ENCODE measurements around the gene ADAMTS9.

DNA sequence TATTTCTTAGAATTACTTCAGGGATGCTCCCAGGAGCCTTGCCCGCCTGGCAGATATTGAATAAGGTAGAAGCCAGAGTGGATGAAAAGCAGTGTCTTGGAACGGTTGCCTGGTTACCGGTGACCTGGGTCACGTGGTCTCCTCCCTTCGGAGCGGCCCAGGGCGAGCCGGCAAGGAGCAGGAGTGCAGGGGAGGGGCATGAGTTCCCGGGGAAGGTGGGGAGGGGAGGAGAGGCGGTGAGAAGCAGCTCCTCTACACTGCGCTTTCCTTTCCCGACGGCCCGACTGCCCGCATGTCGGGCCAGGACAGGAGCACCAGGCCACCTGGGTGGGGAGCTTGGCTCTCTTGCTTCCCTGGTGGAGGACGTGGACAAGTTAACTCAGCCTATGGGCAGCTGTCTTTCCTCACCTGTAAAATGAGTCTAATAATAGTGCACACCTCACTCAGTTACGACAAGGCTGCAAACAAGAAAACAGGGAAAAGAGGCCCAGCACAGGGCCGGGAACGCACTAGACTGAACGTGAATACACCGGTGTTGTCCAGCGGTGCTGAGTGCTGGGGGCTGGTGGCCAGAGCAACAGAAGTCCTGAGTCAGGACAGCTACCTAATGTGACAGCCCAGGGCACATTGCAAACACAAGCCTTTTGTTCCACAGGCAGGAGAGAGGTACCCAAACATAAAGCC is 198.3 kb downstream of the ADAMTS9 start:
- TF ChIP-seq, protein P1, sequence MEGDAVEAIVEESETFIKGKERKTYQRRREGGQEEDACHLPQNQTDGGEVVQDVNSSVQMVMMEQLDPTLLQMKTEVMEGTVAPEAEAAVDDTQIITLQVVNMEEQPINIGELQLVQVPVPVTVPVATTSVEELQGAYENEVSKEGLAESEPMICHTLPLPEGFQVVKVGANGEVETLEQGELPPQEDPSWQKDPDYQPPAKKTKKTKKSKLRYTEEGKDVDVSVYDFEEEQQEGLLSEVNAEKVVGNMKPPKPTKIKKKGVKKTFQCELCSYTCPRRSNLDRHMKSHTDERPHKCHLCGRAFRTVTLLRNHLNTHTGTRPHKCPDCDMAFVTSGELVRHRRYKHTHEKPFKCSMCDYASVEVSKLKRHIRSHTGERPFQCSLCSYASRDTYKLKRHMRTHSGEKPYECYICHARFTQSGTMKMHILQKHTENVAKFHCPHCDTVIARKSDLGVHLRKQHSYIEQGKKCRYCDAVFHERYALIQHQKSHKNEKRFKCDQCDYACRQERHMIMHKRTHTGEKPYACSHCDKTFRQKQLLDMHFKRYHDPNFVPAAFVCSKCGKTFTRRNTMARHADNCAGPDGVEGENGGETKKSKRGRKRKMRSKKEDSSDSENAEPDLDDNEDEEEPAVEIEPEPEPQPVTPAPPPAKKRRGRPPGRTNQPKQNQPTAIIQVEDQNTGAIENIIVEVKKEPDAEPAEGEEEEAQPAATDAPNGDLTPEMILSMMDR (conservative IDR thresholded peaks at IDR 0.05): no peak
- no peak for TF ChIP-seq EZH2 (IDR thresholded peaks at IDR 0.05; ENCODE audit: low read depth)

Data from PC-9 (cell line).